ENCODE data around the gene EMP1. TPM values are rescaled to one million over a fixed set of nuclear protein-coding genes. Genes with fewer than 3 reads are reported as not detected.

The EMP1 gene, protein sequence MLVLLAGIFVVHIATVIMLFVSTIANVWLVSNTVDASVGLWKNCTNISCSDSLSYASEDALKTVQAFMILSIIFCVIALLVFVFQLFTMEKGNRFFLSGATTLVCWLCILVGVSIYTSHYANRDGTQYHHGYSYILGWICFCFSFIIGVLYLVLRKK
- 100 to 1,000 TPM in 11 of 12 donors, 10 to 100 TPM in 1; 93.7 to 319 (median 170) TPM for polyA plus RNA-seq (ENCODE audit: insufficient read length in 12 of 12)
- long read RNA-seq, donor 1, full-length matches to known transcripts: 3 of 3 reads
- long read RNA-seq, donor 1, partial matches to known transcripts: 0 of 3 reads
- long read RNA-seq, donor 1, other reads (novel, unspliced or antisense): 0 of 3 reads
- long read RNA-seq, donor 2, full-length matches to known transcripts: 53 of 88 reads
- long read RNA-seq, donor 2, partial matches to known transcripts: 35 of 88 reads
- long read RNA-seq, donor 2, other reads (novel, unspliced or antisense): 0 of 88 reads
- long read RNA-seq, donor 3, full-length matches to known transcripts: 15 of 15 reads
- long read RNA-seq, donor 3, partial matches to known transcripts: 0 of 15 reads
- long read RNA-seq, donor 3, other reads (novel, unspliced or antisense): 0 of 15 reads
- long read RNA-seq, donor 4, full-length matches to known transcripts: 11 of 11 reads
- long read RNA-seq, donor 4, partial matches to known transcripts: 0 of 11 reads
- long read RNA-seq, donor 4, other reads (novel, unspliced or antisense): 0 of 11 reads
- long read RNA-seq, donor 5: 0 reads
- long read RNA-seq, donor 6, full-length matches to known transcripts: 29 of 29 reads
- long read RNA-seq, donor 6, partial matches to known transcripts: 0 of 29 reads
- long read RNA-seq, donor 6, other reads (novel, unspliced or antisense): 0 of 29 reads
- long read RNA-seq, donor 7, full-length matches to known transcripts: 18 of 18 reads
- long read RNA-seq, donor 7, partial matches to known transcripts: 0 of 18 reads
- long read RNA-seq, donor 7, other reads (novel, unspliced or antisense): 0 of 18 reads
- long read RNA-seq, donor 8, full-length matches to known transcripts: 32 of 39 reads
- long read RNA-seq, donor 8, partial matches to known transcripts: 7 of 39 reads
- long read RNA-seq, donor 8, other reads (novel, unspliced or antisense): 0 of 39 reads
- long read RNA-seq, donor 9, full-length matches to known transcripts: 28 of 28 reads
- long read RNA-seq, donor 9, partial matches to known transcripts: 0 of 28 reads
- long read RNA-seq, donor 9, other reads (novel, unspliced or antisense): 0 of 28 reads
- long read RNA-seq, donor 10, full-length matches to known transcripts: 24 of 60 reads
- long read RNA-seq, donor 10, partial matches to known transcripts: 36 of 60 reads
- long read RNA-seq, donor 10, other reads (novel, unspliced or antisense): 0 of 60 reads
- long read RNA-seq, donor 11, full-length matches to known transcripts: 56 of 56 reads
- long read RNA-seq, donor 11, partial matches to known transcripts: 0 of 56 reads
- long read RNA-seq, donor 11, other reads (novel, unspliced or antisense): 0 of 56 reads

DNA sequence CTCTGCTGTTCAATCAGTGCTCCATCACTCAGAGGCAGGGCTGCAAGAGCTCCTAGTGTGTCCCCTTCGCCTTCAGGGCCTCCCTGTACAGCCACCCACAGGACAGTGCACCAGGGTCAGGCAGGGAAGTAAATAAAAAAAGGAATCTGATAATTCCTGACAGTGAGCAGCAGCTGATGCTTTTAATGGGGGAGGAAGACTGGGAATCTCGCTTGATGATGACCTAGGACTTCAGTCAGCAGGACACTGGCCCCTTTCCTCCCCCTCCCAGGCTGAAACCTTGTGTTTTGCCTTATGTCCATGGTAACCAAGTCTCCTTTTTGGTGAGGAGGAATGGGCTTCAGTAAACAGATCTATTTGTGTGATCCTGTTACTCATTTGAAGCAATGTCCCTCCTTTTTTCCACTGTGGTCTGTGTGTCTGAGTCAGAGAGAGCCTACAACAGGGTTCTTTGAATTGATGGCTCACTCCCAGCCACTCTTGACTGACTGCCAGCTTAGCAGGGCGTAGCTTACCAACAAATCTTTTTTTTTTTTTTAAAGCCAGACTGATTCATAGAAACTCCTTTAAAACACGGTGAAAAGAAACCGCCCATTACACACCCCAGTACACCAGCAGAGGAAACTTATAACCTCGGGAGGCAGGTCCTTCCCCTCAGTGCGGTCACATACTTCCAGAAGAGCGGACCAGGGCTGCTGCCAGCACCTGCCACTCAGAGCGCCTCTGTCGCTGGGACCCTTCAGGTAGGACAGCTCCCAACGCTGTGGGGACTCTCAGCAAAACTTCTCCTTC, at the start of gene EMP1:
TSS of gene EMP1 (plus strand) at position 597 of the 792 bp plus-strand sequence. CDS start 14,785 bp downstream, outside the sequence.
- DNase-seq: peak; percentile 96

- DNase-seq: no peak
Measured at GRCh38 chr12:13147688-13148484, 48.6 kb upstream of the EMP1 start.

DNA sequence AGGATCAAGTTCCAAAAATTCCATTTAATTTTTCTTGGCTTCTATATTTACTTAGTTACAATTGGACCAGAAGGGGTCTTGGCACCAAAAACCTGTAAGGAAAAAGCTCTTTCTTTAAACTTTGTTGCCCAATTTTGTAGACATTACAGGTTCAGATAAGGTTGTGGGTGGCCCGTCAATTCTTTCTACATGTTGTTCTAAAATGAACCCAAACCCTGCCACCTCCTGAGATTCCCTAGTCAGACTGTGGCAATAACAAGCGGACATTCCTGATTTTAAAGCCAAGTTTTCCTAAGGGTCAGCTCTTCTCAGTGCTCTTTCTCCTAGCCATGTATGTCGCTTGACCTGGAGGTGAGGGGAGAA, 48.1 kb upstream of the EMP1 start:
- no peak for DNase-seq

DNA sequence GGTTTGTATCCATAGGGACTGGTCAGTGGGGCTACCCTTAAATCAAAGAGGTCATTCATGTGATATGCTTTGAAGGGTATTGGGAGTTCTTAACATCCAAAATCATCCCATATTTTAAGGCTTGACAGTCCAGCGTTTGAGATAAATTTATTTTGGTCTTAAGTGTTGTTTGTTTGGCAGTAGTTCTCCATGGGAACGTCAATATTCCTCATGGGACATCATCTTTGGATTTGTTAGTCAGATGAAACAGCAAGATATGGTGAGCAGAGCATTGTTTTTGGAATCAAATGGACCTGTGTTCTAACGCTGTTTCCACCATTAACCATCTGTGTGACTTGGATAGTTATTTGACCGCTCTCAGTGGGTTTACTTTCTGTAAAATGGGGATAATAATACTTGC, 47.1 kb upstream of the EMP1 start:
- no peak for DNase-seq

- DNase-seq: peak; percentile 70
Measured at GRCh38 chr12:13152281-13152680, 44.2 kb upstream of the EMP1 start.

- DNase-seq: no peak
Measured at GRCh38 chr12:13152756-13153155, 43.8 kb upstream of the EMP1 start.

DNA sequence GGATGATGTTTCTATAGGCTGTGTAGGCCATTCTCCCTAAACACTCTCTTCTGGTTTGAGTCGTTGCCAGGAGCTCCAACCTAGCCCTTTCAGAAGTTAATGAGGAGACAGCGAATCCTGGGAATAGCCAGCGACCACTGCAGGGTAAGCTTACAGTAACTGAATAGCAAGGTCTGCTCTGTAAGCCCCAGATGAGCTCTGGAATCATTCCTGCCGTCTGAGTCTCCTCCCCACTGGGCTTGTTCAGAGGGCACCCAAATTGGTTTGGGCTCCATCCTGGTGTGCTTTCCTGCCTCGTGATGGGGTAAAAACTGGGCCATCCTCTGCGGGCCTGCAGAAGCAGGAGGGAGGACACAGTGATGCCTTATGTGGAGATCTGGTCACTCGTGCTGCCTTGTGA, 43.3 kb upstream of the EMP1 start:
- DNase-seq: no peak

GRCh38 chr12:13154027-13154538, 42.4 kb upstream of the EMP1 start:
- no peak for DNase-seq

DNA sequence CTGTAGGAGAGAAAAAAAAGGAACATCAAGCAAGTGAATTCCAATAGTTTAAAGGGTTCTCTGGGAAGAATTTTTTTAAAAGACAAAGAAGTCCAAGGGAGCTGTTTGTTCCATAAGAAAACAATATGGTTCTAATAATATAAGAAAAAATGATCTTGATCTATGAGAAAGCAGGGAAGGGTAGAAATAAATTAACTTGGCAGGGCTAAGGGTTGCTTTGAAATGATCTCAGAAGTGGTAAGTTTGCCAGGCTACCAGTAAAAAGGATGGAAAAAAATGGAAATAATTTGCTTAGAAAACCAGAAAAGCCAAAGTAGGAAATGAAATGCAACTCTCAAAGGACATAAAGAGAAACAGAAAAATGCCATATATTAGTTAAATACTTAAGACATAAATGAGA, 41.7 kb upstream of the EMP1 start:
- no peak for DNase-seq

DNA sequence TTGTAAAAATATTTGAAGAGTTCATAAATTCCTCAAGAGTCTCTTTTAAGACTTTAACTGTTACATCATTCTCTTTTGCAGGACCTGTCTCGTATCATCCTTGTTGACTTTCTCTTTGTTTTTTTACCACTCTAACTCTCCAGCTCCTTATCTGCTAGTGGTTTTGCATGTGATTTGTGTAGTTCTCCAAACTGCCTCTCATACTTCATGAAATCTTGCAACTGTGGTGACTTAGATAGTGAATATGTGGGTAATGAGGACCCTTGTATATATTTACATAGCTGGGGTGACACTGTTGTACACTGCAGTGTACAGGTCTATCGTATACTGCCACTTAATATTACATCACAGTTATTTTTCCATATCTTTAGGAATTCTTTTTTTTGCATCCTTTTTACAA, 40.2 kb upstream of the EMP1 start:
- no peak for DNase-seq

- DNase-seq: no peak
Measured at GRCh38 chr12:13161172-13161571, 35.4 kb upstream of the EMP1 start.

- DNase-seq: no peak
Measured at GRCh38 chr12:13162904-13163303, 33.6 kb upstream of the EMP1 start.

- DNase-seq: no peak
Measured at GRCh38 chr12:13163868-13164635, 32.5 kb upstream of the EMP1 start.

DNA sequence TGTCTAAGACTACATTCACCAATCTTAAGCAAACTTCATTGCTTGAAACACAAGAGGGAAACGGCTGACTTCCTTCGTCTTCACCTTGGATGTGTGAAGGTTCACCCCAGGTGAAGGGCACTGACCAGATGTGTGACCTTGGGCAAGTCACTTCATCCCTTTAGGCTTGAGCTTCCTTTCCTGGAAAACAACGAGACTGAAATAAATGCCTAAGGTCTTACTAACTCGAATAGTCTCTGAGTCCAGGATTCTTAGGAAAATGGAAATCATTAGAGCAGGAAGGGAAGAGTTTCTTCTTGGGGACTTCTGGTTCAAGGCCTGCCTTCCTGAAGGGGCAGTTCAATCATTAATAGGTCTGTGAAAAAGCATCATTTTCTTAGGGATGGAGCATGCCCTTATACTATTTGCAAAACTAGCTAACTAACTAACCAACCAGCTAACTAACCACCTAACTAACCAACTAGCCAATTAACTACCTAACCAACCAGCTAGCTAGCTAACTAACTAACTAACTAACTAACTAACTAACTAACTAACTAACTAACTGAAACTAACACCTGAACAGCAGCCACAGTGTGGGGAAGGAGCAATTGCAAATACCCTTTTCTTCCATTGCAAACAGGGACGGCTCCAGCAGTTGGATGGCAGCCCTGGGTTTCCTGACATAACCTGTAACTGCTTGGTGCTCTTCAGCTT, 31.5 kb upstream of the EMP1 start:
- DNase-seq: no peak

DNA sequence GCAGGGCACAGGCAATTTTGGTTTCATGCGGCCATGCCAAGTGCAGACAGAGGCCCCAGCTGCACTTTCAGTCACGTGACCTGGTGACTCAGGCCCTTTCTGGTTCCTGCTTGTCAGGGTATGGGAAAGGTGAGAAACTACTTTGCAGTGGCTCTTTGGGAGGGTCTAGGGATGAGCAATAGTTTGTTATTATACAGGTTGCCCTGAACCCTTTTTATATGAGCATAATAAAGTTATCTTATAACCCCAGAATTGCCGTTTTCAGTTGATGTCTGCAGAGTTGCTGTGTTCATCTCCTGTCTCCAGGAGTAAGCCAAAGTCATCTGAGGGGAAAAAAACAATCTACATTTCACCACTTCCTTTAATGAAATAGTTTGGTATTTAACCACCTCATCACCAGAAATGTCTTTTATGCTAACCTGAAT, 30.9 kb upstream of the EMP1 start:
- no peak for DNase-seq

- DNase-seq: no peak
Measured at GRCh38 chr12:13167226-13167625, 29.3 kb upstream of the EMP1 start.

GRCh38 chr12:13167906-13168305, 28.6 kb upstream of the EMP1 start:
- no peak for DNase-seq

DNA sequence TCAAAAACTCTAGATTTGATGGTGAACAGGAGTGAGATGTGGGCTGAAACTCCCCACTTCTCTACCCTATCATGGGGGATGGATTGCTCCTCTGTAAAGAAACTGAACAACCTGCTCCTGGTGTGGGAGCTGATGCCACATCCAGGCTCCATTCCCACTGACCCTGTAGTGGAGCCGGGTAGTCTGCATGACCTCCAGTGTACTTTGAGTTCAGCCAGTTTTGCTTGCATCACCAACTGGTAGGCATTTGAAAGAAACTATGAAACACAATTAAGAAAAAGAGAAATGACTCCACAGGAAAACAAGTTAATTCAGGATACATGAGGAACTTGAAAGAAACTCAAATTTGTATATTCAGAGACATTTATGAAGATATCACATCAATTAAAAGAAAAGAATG, 27.3 kb upstream of the EMP1 start:
- no peak for DNase-seq

Measured in muscle of arm (tissue), 14 donors.